Activated T-cell treated with anti-CD3 and anti-CD28 coated beads for 1 hour (primary cell): Measurements from ENCODE around the gene STARD13.

Source experiments
- DNase-seq: peaks from one replicate; pipeline ENCODE4 v3.0.0-alpha.2; 2020; ENCODE audit warnings: low read depth

Gene STARD13

DNA sequence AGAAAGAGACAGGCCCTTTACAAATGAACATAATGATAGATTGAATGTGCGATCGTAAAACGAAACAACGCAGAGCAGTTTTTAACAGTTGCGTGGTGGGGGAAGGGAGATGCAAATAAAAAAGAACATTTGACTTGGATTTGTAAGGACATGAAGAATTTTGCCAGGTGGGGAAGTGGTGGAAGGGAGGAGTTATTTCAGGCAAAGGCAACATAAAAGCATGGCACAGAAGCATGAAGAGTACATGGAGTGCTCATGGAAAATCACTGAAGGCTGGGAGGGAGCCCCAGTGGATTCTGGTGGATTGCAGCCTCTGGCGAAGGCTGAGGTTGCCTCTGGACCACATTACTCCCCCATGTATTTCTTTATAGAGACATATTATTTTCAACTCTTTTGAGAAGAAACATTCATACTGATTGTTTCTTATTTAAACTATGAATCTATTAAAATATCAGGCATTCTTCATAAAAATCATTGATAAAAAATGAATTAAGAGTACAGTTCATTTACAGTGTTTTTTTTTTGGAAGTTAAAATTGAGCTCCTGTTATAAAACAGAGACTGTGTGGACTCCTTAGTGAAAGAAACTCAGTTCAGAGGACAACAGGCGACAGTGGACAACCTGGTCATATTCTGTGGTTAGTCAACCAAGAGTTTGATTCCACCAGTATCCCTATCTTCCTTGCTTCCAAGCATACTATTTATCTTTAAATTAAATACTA is 57.5 kb downstream of the STARD13 start:
- no peak for DNase-seq

- no peak for DNase-seq
Observed at GRCh38 chr13:33224686-33225085, 60.9 kb downstream of the STARD13 start.

DNA sequence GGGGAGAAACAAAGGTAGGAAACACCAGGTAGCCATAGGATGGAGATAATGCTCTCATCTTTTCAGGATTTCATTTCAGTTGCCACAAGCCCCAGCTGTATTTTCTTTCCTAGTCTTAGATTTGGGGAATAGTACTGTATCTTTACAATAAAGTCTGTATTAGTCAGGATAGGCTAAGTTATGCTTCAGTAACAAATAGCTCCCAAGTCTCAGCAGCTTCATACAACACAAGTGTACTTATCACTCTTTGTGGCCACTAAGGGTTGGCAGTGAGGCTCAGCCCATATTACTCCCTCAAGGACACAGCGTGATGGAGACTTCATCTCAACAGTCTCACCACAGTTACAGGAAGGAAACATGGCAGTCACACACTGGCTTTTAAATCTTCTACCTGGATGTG is 61.4 kb downstream of the STARD13 start:
- DNase-seq: no peak

GRCh38 chr13:33219926-33220325 is 65.6 kb downstream of the STARD13 start:
- no peak for DNase-seq

DNA sequence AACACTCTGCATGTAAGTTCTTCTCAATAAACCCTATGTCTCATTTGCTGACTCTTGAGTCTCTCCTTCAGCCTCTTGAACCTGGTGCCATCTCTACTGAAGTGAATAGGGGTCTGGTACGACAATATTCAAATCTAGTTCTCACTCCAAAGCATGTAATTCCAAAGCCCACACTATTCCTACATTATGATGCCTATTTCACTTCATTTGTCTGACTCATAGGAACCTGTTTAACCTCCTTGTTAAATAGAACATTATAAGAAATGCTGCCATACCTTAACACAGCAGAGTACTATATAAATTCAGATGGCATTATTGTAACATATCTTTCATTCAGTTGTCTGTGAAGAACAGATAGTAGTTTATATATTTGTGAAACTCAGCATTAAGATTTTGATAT is 67.1 kb downstream of the STARD13 start:
- no peak for DNase-seq

DNA sequence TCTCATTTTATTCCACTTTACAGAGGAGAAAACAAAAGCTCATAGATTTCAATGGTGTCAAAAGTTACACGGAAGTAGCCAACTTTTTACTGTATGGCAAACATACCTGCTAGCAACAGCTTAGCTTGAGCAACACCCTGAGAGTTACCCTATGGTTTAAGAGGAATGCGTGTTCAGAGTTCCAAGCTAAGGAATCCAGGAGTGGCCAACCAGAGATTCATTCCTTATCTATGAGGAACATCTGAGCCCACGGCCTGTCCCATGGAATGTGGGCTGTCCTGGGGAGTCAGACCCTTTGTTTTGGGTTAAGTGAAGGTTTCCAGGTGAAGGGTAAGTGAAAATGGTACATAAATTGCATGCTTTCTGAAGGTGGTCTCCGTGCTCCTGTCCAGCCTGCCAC is 67.5 kb downstream of the STARD13 start:
- DNase-seq: no peak

- no peak for DNase-seq
Observed at GRCh38 chr13:33217256-33217655, 68.3 kb downstream of the STARD13 start.

GRCh38 chr13:33213797-33214196 is 71.8 kb downstream of the STARD13 start:
- DNase-seq: no peak

DNA sequence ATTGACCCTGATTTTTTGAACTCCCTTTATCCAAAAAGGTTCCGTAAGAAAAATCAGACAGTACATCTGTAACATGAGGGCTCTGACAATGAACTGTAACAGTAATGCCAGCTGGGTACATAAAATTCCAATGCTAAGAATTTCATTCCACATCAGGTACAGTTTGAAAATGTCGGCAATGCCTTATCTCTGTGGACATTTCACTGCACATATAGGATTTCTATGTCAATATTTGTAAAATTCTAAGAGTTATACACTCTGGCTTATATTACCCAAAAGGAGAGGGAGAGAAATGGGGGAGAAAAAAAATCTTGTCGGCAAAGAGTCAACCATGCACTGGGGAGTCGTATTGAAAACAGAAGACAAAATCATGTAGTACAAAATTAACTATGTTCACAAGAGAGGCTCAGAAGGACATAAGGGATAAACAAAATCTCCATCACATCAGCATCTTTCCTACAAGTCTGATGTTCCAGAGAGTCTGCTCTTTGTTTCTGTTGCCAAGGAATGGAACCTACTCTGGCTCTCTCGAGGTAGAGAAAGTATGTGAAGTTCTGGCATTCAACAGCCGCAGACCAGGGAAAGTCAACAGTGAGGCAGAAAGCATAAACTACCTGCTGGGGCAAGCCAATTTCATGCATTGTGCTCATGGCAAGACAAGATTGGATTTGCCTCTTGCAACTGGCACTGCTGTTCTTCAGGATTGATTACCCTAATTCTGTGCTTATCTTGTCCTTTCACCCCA is 72.4 kb downstream of the STARD13 start:
- DNase-seq: no peak

GRCh38 chr13:33212396-33212795 is 73.2 kb downstream of the STARD13 start:
- DNase-seq: no peak

- no peak for DNase-seq
Observed at GRCh38 chr13:33210090-33210489, 75.5 kb downstream of the STARD13 start.

DNA sequence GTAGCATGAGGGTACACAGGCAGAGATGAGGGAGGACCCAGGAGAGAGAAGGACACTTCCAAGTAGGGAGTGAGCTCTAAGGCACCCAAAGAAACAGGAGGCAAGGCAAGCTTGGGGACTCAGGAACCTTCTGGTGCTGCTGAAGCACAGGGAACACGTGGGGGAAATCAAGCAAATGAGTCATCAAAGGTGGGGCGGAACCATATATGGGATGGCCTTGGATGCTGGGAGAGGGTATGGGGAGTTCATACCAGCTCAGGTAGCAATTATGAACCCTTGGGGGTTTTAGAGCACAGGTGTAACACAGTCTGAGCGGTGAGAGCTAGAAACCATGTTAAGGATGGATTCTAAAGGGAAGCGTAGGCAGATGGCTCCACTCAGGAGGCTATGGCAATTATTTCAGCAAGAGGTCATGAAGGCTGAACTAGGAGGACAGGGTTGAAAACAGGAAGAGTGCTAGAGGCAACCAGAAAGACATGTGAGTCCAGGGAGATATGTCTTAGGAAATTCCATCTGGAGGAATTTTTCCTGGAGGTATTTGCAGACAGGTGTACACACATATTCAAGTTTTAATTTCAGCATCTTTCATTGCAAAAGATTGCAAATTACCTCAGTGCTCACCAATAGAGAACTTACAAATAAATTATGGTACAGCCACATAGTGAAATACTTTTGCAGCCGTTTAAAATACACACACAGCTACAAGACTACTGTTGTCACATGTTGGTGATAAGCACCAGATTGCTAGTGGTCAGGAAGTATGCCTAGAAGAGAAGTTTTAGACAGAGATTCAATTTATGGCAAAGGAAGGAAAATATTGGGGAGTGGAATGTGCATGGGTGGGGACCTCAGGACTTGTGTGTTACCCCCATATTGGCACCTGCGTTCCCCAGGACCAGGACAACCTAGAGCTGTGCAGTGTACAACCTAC is 77.0 kb downstream of the STARD13 start:
- no peak for DNase-seq

GRCh38 chr13:33207615-33207961 is 78.0 kb downstream of the STARD13 start:
- no peak for DNase-seq

- DNase-seq: no peak
Observed at GRCh38 chr13:33206945-33207614, 78.5 kb downstream of the STARD13 start.

GRCh38 chr13:33206425-33206824 is 79.1 kb downstream of the STARD13 start:
- no peak for DNase-seq

GRCh38 chr13:33205804-33206221 is 79.7 kb downstream of the STARD13 start:
- no peak for DNase-seq

GRCh38 chr13:33205224-33205623 is 80.3 kb downstream of the STARD13 start:
- no peak for DNase-seq

DNA sequence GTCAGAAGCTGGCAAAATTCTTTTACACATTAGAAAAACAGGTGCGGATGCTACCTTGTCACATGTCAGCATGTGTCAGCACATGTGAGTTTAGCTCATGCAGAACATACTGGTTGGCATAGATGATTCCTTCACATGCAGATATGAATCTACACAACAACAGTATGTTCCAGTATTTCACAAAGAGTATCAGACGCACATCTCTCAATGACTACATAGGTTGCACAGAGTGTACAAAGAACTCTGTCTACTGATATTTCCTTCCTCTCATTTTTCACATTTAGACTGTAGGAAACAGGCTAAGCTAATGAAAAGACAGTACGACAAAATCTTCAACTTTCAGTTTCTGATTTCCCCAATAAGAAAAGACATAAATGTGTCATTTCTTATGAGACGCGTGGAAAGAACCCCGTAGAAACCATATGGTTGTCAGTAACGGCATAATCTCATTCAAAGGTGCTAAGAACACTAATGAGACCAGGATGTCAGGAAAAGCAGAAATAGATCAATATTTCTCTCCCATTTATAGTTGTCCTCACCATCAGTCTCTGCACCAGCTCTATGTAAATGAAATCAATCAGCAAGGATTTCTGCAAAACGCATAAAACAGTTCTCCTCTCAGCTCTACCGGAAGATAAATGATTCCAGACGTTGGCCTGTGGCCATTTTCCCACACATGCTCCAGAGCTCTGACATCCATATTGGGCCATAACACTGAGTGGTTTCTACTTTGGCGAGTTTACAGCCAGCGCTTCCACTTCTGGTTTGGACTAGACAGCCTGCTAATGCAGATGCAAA is 81.2 kb downstream of the STARD13 start:
- DNase-seq: no peak

DNA sequence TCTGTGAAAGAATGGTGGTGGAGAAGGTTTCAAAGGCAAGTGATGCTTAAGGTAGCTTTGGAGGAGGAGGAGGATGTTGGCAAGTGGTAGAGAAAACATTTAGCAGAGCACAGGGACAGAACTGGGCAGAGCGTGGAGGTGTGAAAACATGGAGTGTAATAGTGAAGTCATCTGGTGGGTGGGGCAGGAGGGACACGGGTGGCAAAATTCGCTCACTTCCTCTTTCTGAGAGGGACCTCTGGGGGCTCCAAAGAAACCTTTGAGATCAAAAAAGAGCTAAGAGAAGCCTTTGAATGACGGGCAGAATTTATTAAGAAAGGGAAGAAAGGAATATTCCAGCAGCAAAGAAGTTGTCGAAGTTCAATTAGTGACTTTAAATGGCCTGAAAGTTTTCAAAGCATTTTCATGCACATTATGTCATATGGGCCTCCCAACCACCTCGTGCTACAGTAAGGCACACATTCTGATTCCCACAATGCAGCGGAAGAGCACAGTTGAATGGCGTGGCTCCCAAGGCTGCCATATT is 82.8 kb downstream of the STARD13 start:
- DNase-seq: no peak

- no peak for DNase-seq
Observed at GRCh38 chr13:33201659-33202058, 83.9 kb downstream of the STARD13 start.

DNA sequence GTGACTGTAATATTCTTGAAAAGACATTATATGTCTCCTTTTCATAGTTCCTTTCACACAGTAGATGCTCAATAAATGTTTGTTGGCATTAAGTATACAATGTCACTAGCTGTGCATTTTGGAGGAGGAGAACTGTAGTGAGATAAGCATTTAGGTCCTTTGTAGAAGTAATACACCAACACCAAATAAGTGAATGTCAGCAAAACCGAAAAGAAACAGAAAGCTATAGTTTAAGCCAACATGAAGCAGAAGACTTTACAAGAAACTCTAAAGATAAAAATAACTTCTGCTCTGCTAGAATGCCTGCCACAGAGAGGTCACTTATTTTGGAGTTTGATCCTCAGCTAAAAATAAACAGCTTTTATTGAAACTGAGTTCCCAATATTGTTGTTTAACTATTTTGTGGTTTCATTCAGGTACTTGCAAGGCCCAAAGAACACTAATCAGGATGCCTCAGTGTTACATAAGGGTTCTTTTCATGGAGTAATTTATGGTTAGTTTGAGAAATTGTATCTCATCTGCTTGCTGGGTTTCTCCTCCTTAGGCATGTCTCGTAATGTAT is 86.2 kb downstream of the STARD13 start:
- DNase-seq: no peak
